Stomach (tissue), 9 donors: ENCODE measurements around the gene TRIM5. TPM values are rescaled to one million over a fixed set of nuclear protein-coding genes. Genes with fewer than 3 reads are reported as not detected.

Experiments used
- DNase-seq, 2 donors: peaks; one replicate each; pipeline versions ENCODE4 v3.0.0 to v3.0.0-alpha.2; 2013 to 2019
- H3K27ac ChIP-seq, 5 donors: fragments of 200-600 bp in 4 of 5; sonication (generic) in 4 of 5; one replicate each; pipeline ENCODE4 v1.5.1; 2013 to 2019; ENCODE audit warnings: mild to moderate bottlenecking in 1 of 5, moderate library complexity in 1 of 5
- H3K27me3 ChIP-seq, 3 donors: fragments of 200-600 bp; sonication (generic); one replicate each; pipeline ENCODE4 v1.5.1; 2017 to 2019; ENCODE audit warnings: mixed run types in 1 of 3
- H3K36me3 ChIP-seq, 4 donors: fragments of 200-600 bp; sonication (generic); 1 replicate in 3 of 4; 2 replicates in 1 of 4; pipeline ENCODE4 v1.5.1; 2016 to 2019
- H3K4me1 ChIP-seq, 4 donors: fragments of 200-600 bp; sonication (generic); one replicate each; pipeline ENCODE4 v1.5.1; 2016 to 2019
- H3K4me3 ChIP-seq, 4 donors: fragments of 200-600 bp; sonication (generic) in 3 of 4; one replicate each; pipeline ENCODE4 v1.5.1; 2016 to 2019; ENCODE audit warnings: mild to moderate bottlenecking in 1 of 4
- H3K9me3 ChIP-seq, 4 donors: fragments of 200-600 bp; sonication (generic); one replicate each; pipeline ENCODE4 v1.5.1; 2016 to 2019
- CTCF ChIP-seq, 7 experiments: fragments of 450-650 bp in 4 of 7; fragments of 200-600 bp in 3 of 7; sonication (generic) in 3 of 7; IDR thresholded peaks; one replicate each; pipeline ENCODE4 v1.5.1; 2016 to 2019; ENCODE audit warnings: antibody characterized with exemption in 7 of 7, control low read depth in 2 of 7, mild to moderate bottlenecking in 1 of 7
- EP300 ChIP-seq: sonication (generic); formaldehyde crosslinking; IDR thresholded peaks from one replicate; pipeline ENCODE4 v1.6.1; 2017; ENCODE audit warnings: antibody characterized with exemption
- POLR2A ChIP-seq, 4 donors: fragments of 450-650 bp; IDR thresholded peaks; one replicate each; pipeline ENCODE4 v1.6.1; 2016; ENCODE audit warnings: antibody characterized with exemption in 4 of 4, control low read depth in 2 of 4, mild to moderate bottlenecking in 1 of 4, moderate library complexity in 1 of 4
- POLR2AphosphoS5 ChIP-seq, 3 donors: sonication (generic); formaldehyde crosslinking; IDR thresholded peaks; one replicate each; pipeline ENCODE4 v1.6.1; 2016; ENCODE audit warnings: antibody characterized with exemption in 3 of 3
- WGBS, 5 donors: extraction: QIAGEN DNeasy Blood & Tissue Kit in 3 of 5; methylation state at CpG; one replicate each; pipeline versions ENCODE4 v1.1.5 to v1.1.7; 2013 to 2018; 5-methylcytosine and 5-hydroxymethylcytosine counted together
- intact Hi-C: fragments of 100-400 bp; cut with DNase I; formaldehyde crosslinking; loops from one replicate; pipeline ENCODE4 v1.15.1; 2023; ENCODE audit warnings: low total_unique reads
- polyA plus RNA-seq, 3 donors: library from polyadenylated mRNA; stranded (reverse); fragments of 200-250 nt; gene quantifications; one replicate each; pipeline ENCODE4 v1.2.3, GENCODE V29; 2013
- total RNA-seq, 5 donors: library from RNA; depleted of rRNA; stranded (reverse); fragments of >200 nt; gene quantifications; one replicate each; pipeline versions ENCODE4 v1.1.0 to v1.2.3, GENCODE V29; 2014 to 2016
- donor health status: healthy with polysubstance abuse.
- donor health status: Bipolar disorder and iron deficiency.
- donor health status: healthy.

The TRIM5 gene
- total and polyA plus RNA-seq, 8 donors: 4.2 to 81.4 (median 12.6) TPM; not detected in 1

GRCh38 chr11:5705688-5706087 lies 20.8 kb upstream of the TRIM5 start:
- TF ChIP-seq POLR2AphosphoS5 (IDR thresholded peaks at IDR 0.05) (no peak), POLR2A (IDR thresholded peaks at IDR 0.05) (no peak), EP300 (no peak), CTCF (IDR thresholded peaks at IDR 0.05) (no peak)
- H3K27me3 ChIP-seq: no peaks in the 10 kb centered on the region
- no peaks in the 10 kb centered on the region for H3K9me3 ChIP-seq
- no peak overlapping the region for H3K27ac ChIP-seq
- intact Hi-C loops: no loop called here
- WGBS, 5 donors: 89 to 97% (median 94%) methylated on average over 4 of the region's 4 CpGs
- peaks cover 0 to 76% (median 68%) of the 10 kb centered on the region in 4 donors for H3K36me3 ChIP-seq
- no peak for DNase-seq
- H3K4me3 ChIP-seq: no peak overlapping the region
- H3K4me1 ChIP-seq: no peaks in the 10 kb centered on the region

DNA sequence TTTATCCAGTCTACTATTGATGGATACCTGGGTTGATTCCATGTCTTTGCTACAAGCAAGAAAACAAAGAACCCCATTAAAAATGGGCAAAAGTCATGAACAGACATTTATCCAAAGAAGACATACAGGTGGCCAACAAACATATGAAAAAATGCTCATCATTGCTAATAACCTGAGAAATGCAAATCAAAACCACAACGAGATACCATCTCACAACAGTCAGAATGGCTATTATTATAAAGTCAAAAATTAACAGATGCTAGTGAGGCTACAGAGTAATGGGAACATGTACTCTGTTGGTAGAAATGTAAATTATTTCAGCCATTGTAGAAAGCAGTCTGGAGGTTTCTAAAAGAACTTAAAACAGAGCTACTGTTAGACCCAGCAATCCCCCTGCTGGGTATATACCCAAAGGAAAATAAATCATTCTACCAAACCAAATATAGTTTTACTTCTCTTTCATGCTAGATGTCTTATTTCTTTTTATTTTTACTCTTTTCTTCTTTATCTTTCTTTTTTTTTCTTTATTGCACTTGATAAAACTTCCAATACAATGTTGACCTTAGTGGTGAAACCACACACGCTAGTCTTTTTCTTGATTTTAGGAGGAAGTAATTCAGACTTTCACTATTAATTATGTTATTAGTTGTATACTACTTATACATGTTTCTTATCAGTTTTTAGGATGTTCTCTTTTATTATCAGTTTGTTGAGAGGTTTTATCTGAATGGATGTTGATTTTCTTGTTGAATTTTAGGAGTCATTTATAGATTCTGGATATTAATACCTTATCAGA lies 19.1 kb upstream of the TRIM5 start:
- no peak overlapping the region for H3K27ac ChIP-seq
- peaks cover 0 to 74% (median 69%) of the 10 kb centered on the region in 4 donors for H3K36me3 ChIP-seq
- no peaks in the 10 kb centered on the region for H3K4me1 ChIP-seq
- H3K4me3 ChIP-seq: no peak overlapping the region
- no peaks in the 10 kb centered on the region for H3K27me3 ChIP-seq
- H3K9me3 ChIP-seq: no peaks in the 10 kb centered on the region
- WGBS, 5 donors: 52 to 78% (median 64%) methylated on average over 2 of the region's 2 CpGs
- intact Hi-C loops: no loop called here
- no peak for DNase-seq
- TF ChIP-seq CTCF (IDR thresholded peaks at IDR 0.05) (no peak), POLR2AphosphoS5 (IDR thresholded peaks at IDR 0.05) (no peak), EP300 (no peak), POLR2A (IDR thresholded peaks at IDR 0.05) (no peak)

DNA sequence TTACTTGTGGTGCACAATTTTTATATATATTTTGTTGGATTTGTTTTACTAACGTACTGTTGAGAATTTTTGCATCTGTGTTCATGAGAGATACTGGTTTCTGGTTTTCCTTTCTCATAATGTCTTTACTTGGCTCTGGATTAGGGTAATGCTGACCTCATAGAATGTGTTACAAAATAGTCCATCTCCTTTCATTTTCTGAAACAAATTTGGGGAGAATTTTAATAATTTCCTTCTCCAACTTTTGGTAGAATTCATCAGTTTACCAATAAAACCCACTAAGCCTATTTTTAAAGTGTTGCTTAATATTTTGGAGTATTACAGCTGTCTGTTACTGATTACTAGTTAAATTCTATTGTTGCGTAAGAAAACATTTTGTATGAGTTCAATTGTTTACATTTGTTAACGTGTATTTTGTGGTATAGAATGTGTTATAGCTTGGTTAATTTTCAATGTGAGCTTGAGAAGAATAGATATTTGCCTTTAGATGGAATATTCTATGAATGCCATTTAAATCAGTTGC lies 16.2 kb upstream of the TRIM5 start:
- H3K27me3 ChIP-seq: no peaks in the 10 kb centered on the region
- no peak for TF ChIP-seq CTCF (IDR thresholded peaks at IDR 0.05)
- no peak for TF ChIP-seq EP300
- peaks cover 6 to 74% (median 69%) of the 10 kb centered on the region in 4 donors for H3K36me3 ChIP-seq
- WGBS, 5 donors: 44 to 65% (median 58%) methylated on average over 3 of the region's 3 CpGs
- no peak overlapping the region for H3K4me3 ChIP-seq
- intact Hi-C loops: no loop called here
- H3K9me3 ChIP-seq: no peaks in the 10 kb centered on the region
- no peak for DNase-seq
- H3K27ac ChIP-seq: no peak overlapping the region
- no peaks in the 10 kb centered on the region for H3K4me1 ChIP-seq

DNA sequence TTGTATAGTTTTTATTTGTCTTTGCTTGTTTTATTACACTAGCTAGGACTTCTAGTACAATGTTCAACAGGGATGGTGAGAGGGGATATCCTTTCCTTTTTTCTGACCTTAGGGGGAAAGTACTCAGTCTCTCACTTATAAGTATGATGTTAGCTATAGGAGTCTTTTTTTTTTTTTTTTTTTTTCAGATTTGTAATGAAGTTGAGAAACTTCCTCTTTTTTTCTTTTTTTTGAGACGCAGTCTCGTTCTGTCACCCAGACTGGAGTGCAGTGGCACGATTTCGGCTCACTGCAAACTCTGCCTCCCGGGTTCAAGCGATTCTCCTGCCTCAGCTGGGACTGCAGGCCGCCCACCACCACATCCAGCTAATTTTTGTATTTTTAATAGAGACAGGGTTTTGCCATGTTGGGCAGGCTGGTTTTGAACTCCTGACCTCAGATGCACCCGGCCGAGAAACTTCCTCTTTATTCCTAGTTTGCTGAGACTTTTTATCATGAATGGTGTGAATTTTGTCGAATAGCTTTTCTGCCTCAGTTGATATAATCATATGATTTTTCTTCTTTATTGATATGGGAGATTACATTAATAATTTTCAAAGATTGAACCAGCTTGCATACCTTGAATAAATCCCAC lies 15.7 kb upstream of the TRIM5 start:
- no peak overlapping the region for H3K4me3 ChIP-seq
- TF ChIP-seq POLR2AphosphoS5 (IDR thresholded peaks at IDR 0.05) (no peak), POLR2A (IDR thresholded peaks at IDR 0.05) (no peak), EP300 (no peak), CTCF (IDR thresholded peaks at IDR 0.05) (no peak)
- no peak overlapping the region for H3K27ac ChIP-seq
- intact Hi-C loops: no loop called here
- H3K27me3 ChIP-seq: no peaks in the 10 kb centered on the region
- H3K36me3 ChIP-seq: peaks cover 7 to 71% (median 67%) of the 10 kb centered on the region in 4 donors
- no peaks in the 10 kb centered on the region for H3K9me3 ChIP-seq
- H3K4me1 ChIP-seq: no peaks in the 10 kb centered on the region
- 81 to 92% (median 87%) methylated on average over 10 of the region's 10 CpGs for WGBS, 5 donors
- DNase-seq: no peak
